ENCODE results near the gene HERPUD1. TPM values are rescaled to one million over a fixed set of nuclear protein-coding genes. Genes with fewer than 3 reads are reported as not detected.
"Not testable (repeated sequence)": the region's sequence is repeated elsewhere in the genome, so short reads cannot be mapped to it uniquely, and the experiment has no call there.

HERPUD1 gene
- total RNA-seq, 1 experiment from 2014 or later, result 314 TPM

- DNase-seq (ENCODE audit: low read depth), result no peak
Observed at GRCh38 chr16:56953006-56953405, 21.1 kb downstream of the HERPUD1 start.

DNA sequence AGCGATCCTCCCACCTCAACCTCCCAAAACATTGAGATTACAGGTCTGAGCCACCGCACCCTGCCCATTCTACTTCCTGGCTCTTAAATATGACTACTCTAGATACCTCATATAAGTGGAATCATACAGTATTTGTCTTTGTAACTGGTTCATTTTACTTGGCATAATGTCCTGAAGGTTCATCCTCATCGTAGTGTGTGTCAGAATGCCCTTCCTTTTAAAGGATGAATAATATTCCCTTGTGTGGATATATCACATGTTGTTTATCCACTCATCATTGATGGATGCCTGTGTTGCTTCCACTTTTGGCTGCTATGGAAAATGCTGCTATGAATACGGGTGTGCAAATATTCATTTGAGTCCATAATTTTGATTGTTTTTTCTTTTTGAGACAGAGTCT lies 24.1 kb downstream of the HERPUD1 start:
- DNase-seq (ENCODE audit: low read depth), result no peak

GRCh38 chr16:56956756-56957155 lies 24.8 kb downstream of the HERPUD1 start:
- DNase-seq (ENCODE audit: low read depth), result no peak

DNA sequence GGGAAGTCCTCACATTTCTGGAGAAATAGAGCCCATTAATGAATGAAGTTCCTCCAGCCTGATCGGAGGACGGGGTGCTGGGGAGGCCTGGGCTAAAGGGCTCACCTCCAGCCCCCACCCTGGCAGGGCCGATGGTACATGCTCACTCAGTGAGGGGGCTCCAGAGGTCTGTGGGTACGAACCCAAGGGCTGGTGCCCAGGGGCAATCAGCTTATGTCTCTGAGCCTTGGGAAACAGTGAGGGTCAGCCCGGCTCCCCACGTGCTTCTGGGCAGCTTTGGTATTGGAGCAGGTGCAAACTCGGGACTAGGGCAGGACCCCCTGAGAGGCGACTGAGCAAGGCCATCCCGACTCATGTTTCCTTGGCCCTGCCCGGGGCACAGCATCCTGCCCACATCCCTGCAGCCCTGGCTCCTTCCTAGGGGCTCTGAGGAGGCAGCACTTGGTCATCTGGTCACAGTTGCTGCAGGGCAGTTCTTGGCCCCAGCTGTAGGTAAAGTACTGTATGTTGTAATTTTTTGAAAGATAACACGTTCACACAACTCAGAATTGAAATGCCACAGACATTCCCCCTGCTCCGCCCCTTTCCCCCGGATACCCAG lies 28.8 kb downstream of the HERPUD1 start:
- no peak for DNase-seq (ENCODE audit: low read depth)

- DNase-seq (ENCODE audit: low read depth), result no peak
Observed at GRCh38 chr16:56961386-56961785, 29.4 kb downstream of the HERPUD1 start.

DNA sequence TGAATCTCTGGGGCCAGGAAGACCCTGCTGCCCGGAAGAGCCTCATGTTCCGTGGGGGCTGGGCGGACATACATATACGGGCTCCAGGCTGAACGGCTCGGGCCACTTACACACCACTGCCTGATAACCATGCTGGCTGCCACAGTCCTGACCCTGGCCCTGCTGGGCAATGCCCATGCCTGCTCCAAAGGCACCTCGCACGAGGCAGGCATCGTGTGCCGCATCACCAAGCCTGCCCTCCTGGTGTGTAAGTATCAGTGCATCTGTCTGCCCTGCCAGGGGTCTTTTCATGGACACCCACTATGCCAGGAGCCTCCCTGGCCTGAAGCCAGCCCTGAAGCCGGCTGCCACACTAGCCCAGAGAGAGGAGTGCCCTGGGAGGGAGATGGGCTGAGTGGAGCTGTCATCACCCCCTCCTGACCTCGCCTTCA lies 29.9 kb downstream of the HERPUD1 start, which contains the start of gene CETP:
Gene CETP, plus strand, starts transcription at position 100 of the 431 bp plus-strand sequence. Its CDS starts 30 bp downstream, at position 130.
- DNase-seq (ENCODE audit: low read depth), result no peak

GRCh38 chr16:56964243-56965148 lies 32.6 kb downstream of the HERPUD1 start:
- DNase-seq (ENCODE audit: low read depth), result peak; percentile 95

DNA sequence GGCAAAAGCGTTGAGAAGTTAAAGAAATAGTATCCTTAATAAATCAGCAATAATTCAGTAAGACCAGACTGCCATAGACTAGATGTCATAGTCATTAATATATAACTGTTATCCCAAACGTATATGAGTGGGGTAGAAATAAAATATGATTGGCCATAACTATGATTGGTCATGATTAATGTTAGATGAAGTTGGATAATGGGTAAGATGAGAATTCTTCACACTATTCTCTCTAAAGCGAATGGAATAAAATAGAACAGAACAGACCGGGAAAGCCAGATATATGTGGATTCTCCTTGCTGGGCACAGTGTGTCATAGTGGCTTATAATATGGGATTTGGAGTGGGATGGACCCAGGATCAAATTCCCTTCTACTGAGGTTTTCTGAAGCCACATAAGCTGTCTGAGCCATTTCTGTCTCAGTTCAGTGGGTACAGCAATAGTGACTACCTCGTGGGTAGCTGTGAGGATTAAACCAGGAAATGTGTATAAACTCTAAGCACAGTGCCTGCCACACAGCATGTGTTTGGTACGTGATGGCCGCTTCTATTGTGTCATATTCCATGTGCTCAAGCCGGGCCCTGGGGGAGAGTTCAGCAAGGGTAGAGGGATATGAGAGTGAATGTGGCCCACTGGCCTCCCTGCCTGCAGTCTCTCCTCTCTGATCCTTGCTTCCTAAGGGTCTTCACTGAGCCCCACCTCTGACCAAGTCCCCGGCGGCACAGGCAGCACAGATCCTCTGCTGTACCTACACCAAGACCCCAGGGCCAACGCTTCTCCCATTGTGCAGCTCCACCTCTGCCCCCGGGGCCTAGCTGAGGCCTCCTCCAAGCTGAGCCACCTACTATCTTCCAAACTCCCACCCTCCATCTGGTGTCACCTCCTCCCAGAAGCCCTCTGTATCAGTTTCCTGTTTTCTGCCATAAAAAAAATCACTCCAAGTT lies 33.5 kb downstream of the HERPUD1 start:
- peak; percentile 65 for DNase-seq (ENCODE audit: low read depth)

- no peak for DNase-seq (ENCODE audit: low read depth)
Observed at GRCh38 chr16:56966093-56966475, 34.1 kb downstream of the HERPUD1 start.

DNA sequence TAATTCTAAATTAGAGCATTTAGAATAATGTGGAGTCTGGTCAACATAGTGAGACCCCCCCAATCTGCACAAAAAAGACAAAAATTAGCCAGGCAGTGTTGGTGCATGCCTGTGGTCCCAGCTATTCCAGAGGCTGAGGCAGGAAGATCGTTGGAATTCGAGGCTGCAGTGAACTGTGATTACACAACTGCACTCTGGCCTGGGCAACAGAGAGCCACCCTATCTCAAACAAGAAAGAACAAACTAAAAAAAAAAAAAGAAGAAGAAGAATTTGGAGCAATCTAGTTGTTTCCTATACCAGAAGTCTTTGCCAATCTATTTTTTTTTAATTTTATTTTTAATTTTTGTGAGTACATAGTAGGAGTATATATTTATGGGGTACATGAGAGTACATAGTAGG lies 35.8 kb downstream of the HERPUD1 start:
- DNase-seq (ENCODE audit: low read depth), result no peak

DNA sequence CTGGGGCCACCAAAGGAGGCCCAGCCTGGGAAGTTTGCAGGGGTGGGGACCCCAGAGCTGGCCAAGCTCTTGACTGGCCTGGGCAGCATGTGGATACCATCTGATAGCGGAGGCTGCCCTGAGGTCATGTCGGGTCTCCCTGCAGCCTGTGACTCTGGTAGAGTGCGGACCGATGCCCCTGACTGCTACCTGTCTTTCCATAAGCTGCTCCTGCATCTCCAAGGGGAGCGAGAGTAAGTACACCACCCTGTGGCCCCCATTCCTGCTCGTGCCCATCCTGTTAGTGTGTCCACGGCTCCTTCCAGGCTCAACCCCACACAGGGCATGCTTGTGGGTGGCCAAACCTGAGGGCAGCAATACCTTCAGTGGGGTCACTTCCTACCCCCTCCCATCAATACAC lies 37.8 kb downstream of the HERPUD1 start:
- DNase-seq (ENCODE audit: low read depth), result no peak

DNA sequence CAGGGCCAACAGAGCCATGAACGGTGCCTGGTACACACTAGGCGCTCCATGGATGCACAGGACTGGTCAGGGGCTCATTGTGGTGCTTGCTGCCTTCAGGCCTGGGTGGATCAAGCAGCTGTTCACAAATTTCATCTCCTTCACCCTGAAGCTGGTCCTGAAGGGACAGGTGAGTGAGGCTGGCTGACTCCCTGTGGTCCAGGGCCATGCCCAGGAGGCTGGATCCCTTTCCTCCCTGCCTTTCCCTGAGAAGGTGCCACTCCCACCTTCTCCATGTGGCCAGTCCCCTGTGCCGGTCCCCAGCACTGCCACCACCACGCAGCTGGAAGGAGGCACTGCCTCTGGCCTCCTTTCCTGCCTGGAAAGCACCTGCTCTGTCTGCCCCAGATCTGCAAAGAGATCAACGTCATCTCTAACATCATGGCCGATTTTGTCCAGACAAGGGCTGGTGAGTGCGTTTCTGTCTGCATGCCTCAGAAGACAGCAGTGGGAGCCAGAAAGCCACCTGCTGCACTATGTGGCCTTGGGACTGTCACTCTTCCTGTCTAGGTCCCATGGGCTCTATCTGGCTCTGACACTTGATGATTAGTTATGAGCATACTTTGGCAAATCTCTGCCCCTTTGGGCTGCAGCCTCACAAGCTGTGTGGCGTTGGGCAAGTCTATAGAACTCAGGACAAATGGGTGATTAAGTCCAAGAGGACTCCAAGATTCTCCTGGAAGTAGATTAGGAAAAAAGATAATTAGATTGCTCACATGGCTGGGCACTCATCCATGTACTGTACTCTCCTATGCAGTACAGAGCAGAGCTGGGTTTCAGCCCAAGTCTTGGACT lies 39.2 kb downstream of the HERPUD1 start:
- no peak for DNase-seq (ENCODE audit: low read depth)

GRCh38 chr16:56971768-56972043 lies 39.8 kb downstream of the HERPUD1 start:
- DNase-seq (ENCODE audit: low read depth), result no peak

DNA sequence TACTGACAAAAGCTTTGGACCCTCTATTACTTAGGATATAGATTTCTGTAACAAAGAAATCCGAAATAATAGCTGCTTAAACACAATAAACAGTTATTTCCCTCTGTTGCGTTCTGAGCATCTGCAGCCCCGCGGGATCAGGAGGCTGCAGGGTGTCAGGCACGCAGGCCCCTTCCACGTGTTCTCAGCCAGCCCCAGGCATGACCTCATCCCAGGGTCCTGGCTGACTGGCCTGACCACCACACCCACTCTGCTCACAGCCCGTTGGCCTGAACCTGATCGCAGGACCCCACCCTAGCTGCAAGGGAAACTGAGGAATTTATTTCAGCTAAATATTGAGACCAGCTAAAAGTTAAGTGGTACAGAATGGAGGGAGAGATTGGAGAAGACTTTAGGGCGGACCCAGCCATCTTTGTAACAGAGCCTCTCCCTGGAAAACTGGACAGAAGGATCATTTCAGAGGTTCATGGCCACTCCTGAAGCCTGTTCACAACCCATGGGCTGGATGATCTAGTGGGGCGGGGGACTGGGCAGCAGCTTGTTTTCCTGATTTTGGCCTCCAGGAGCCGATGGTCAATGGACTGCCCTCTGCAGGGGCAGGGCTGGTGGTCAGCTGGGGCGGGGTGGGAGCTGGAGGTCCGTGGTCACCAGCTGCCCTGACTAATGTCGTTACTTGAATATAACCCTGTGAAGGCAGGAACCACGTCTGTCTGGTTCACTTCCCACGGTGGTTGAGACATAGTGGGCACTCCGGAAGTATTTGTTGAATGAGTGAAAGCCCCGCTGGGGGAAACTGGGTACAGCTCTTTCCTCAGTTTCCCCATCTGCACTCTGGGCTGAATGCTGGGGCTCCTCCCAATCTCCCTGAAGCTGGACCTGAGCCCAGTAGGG lies 40.7 kb downstream of the HERPUD1 start:
- DNase-seq (ENCODE audit: low read depth), result no peak

- DNase-seq (ENCODE audit: low read depth), result no peak
Observed at GRCh38 chr16:56973294-56973689, 41.4 kb downstream of the HERPUD1 start.

GRCh38 chr16:56973899-56974298 lies 42.0 kb downstream of the HERPUD1 start:
- DNase-seq (ENCODE audit: low read depth), result not testable (repeated sequence)

GRCh38 chr16:56974549-56975300 lies 42.8 kb downstream of the HERPUD1 start:
- DNase-seq (ENCODE audit: low read depth), result no peak

DNA sequence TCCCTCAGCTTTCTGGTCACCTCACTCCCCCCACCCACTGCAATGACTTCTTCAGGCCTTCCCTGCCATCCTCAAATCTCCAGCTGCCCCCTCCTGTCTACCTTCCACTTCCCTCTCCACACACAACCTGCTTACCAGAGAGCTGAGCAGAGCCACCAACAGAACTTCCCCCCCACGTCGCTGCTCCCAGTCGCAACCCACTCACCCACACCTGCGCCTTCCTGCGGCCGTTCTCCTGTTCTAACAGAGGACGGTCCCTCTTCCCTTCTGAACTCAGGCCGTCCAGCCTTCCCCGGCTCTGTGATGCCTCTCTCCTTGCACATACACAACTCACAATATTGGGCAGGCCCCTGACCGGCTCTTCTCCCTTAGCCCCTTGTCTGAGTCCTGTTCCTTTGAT lies 43.8 kb downstream of the HERPUD1 start:
- DNase-seq (ENCODE audit: low read depth), result no peak

GRCh38 chr16:56977216-56977615 lies 45.3 kb downstream of the HERPUD1 start:
- DNase-seq (ENCODE audit: low read depth), result no peak

Data from LHCN-M2 (cell line).